H9 (cell line): Measurements from ENCODE around the gene TYW3. TPM values are rescaled to one million over a fixed set of nuclear protein-coding genes. Genes with fewer than 3 reads are reported as not detected.

ENCODE experiments used
- DNase-seq: peaks from one replicate; pipeline ENCODE4 v3.0.0-alpha.2; 2017
- H2AFZ ChIP-seq: one replicate; pipeline ENCODE4 v1.6.1; 2013; ENCODE audit warnings: mild to moderate bottlenecking, low read length, control low read depth, moderate library complexity
- H2AK5ac ChIP-seq: 2 replicates; pipeline ENCODE4 v1.6.1; 2013; ENCODE audit warnings: low read length, control low read depth, mixed read lengths; ENCODE audit not compliant: insufficient read length
- H2BK120ac ChIP-seq: one replicate; pipeline ENCODE4 v1.6.1; 2013; ENCODE audit warnings: low read depth, mild to moderate bottlenecking, low read length, control low read depth, inconsistent platforms; ENCODE audit not compliant: poor library complexity, severe bottlenecking
- H2BK12ac ChIP-seq: 2 replicates; pipeline ENCODE4 v1.6.1; 2013; ENCODE audit warnings: low read length, control low read depth, mixed read lengths, low read depth; ENCODE audit not compliant: insufficient read length
- H2BK15ac ChIP-seq: 2 replicates; pipeline ENCODE4 v1.6.1; 2013; ENCODE audit warnings: low read depth, low read length, control low read depth
- H2BK20ac ChIP-seq: one replicate; pipeline ENCODE4 v1.6.1; 2013; ENCODE audit warnings: low read depth, mild to moderate bottlenecking, low read length, control low read depth, inconsistent platforms; ENCODE audit not compliant: poor library complexity, severe bottlenecking
- H2BK5ac ChIP-seq: 2 replicates; pipeline ENCODE4 v1.6.1; 2013; ENCODE audit warnings: low read length, control low read depth, mixed read lengths; ENCODE audit not compliant: insufficient read length
- H3K14ac ChIP-seq: 2 replicates; pipeline ENCODE4 v1.6.1; 2013; ENCODE audit warnings: low read length, control low read depth; ENCODE audit not compliant: insufficient read depth
- H3K18ac ChIP-seq: 2 replicates; pipeline ENCODE4 v1.6.1; 2013; ENCODE audit warnings: low read depth, mild to moderate bottlenecking, mixed read lengths, low read length, control low read depth; ENCODE audit not compliant: insufficient read length
- H3K23ac ChIP-seq: 2 replicates; pipeline ENCODE4 v1.6.1; 2013; ENCODE audit warnings: low read length, control low read depth, mixed read lengths, low read depth; ENCODE audit not compliant: insufficient read length
- H3K23me2 ChIP-seq: 2 replicates; pipeline ENCODE4 v1.6.1; 2013; ENCODE audit warnings: low read depth, mild to moderate bottlenecking, mixed read lengths, low read length, control low read depth; ENCODE audit not compliant: insufficient read length, poor library complexity, severe bottlenecking
- H3K27ac ChIP-seq: 2 replicates; pipeline ENCODE4 v1.5.1; 2013; ENCODE audit warnings: low read length, control low read depth, mixed read lengths, low read depth; ENCODE audit not compliant: insufficient read length
- H3K27me3 ChIP-seq: 2 replicates; pipeline ENCODE4 v1.6.1; 2013; ENCODE audit warnings: low read length, control low read depth, inconsistent platforms; ENCODE audit not compliant: insufficient read depth
- H3K4ac ChIP-seq: 2 replicates; pipeline ENCODE4 v1.6.1; 2013; ENCODE audit warnings: low read depth, mild to moderate bottlenecking, control low read depth, inconsistent platforms, low read length, moderate library complexity
- H3K4me1 ChIP-seq: 2 replicates; pipeline ENCODE4 v1.6.1; 2013; ENCODE audit warnings: low read length, control low read depth, inconsistent platforms; ENCODE audit not compliant: insufficient read depth
- H3K4me2 ChIP-seq: 2 replicates; pipeline ENCODE4 v1.6.1; 2013; ENCODE audit warnings: low read length, control low read depth, mixed read lengths; ENCODE audit not compliant: insufficient read length, insufficient read depth
- H3K56ac ChIP-seq: 2 replicates; pipeline ENCODE4 v1.6.1; 2013; ENCODE audit warnings: low read depth, mild to moderate bottlenecking, mixed read lengths, low read length, control low read depth; ENCODE audit not compliant: insufficient read length
- H3K79me1 ChIP-seq: 2 replicates; pipeline ENCODE4 v1.6.1; 2013; ENCODE audit warnings: low read depth, mild to moderate bottlenecking, moderate library complexity, low read length, control low read depth, inconsistent platforms; ENCODE audit not compliant: insufficient read depth, poor library complexity, severe bottlenecking
- H3K79me2 ChIP-seq: 2 replicates; pipeline ENCODE4 v1.6.1; 2013; ENCODE audit warnings: low read length, control low read depth, inconsistent platforms; ENCODE audit not compliant: insufficient read depth
- H3K9ac ChIP-seq: 2 replicates; pipeline ENCODE4 v1.6.1; 2013; ENCODE audit warnings: low read length, control low read depth, mixed read lengths; ENCODE audit not compliant: insufficient read length; ENCODE audit errors: extremely low read depth
- H3K9me3 ChIP-seq: one replicate; pipeline ENCODE4 v1.6.1; 2013; ENCODE audit warnings: low read depth, low read length, inconsistent platforms; ENCODE audit not compliant: control insufficient read depth
- H3T11ph ChIP-seq: one replicate; pipeline ENCODE4 v1.6.1; 2013; ENCODE audit warnings: mild to moderate bottlenecking, low read length, control low read depth, inconsistent platforms
- H4K20me1 ChIP-seq: one replicate; pipeline ENCODE4 v1.6.1; 2013; ENCODE audit not compliant: control insufficient read depth, insufficient read length, insufficient read depth
- H4K5ac ChIP-seq: 2 replicates; pipeline ENCODE4 v1.6.1; 2013; ENCODE audit warnings: low read depth, mild to moderate bottlenecking, mixed read lengths, low read length, control low read depth; ENCODE audit not compliant: insufficient read length
- H4K8ac ChIP-seq: replicated peaks from 2 replicates; pipeline ENCODE4 v1.6.1; 2013; ENCODE audit warnings: low read length, control low read depth, mixed read lengths, low read depth; ENCODE audit not compliant: insufficient read length
- H4K91ac ChIP-seq: 2 replicates; pipeline ENCODE4 v1.6.1; 2013; ENCODE audit warnings: low read depth, mild to moderate bottlenecking, moderate library complexity, mixed read lengths, low read length, control low read depth; ENCODE audit not compliant: insufficient read length
- H3K27ac Mint-ChIP-seq, 3 experiments: 2 replicates in 2 of 3; 3 replicates in 1 of 3; pipeline ENCODE4 v1.8.0; 2020 to 2021; ENCODE audit warnings: mixed read lengths in 3 of 3, mild to moderate bottlenecking in 1 of 3, moderate library complexity in 1 of 3
- H3K27me3 Mint-ChIP-seq: 2 replicates; pipeline ENCODE4 v1.8.0; 2021; ENCODE audit warnings: low read depth, mild to moderate bottlenecking, moderate library complexity, mixed read lengths
- H3K36me3 Mint-ChIP-seq, 3 experiments: 2 replicates in 2 of 3; 3 replicates in 1 of 3; pipeline ENCODE4 v1.8.0; 2020 to 2021; ENCODE audit warnings: low read depth in 3 of 3, mixed read lengths in 3 of 3; ENCODE audit not compliant: insufficient read depth in 1 of 3
- H3K4me1 Mint-ChIP-seq, 2 experiments: 2 replicates each; pipeline ENCODE4 v1.8.0; 2020; ENCODE audit warnings: mixed read lengths in 2 of 2
- H3K4me3 Mint-ChIP-seq, 2 experiments: 2 replicates in 1 of 2; 3 replicates in 1 of 2; pipeline ENCODE4 v1.8.0; 2020 to 2021; ENCODE audit warnings: mild to moderate bottlenecking in 2 of 2, mixed read lengths in 2 of 2, moderate library complexity in 1 of 2
- H3K9me3 Mint-ChIP-seq, 2 experiments: 2 replicates in 1 of 2; 3 replicates in 1 of 2; pipeline ENCODE4 v1.8.0; 2020; ENCODE audit warnings: mild to moderate bottlenecking in 2 of 2, mixed read lengths in 2 of 2, moderate library complexity in 1 of 2
- CTCF ChIP-seq: fragments of 200-600 bp; sonication (generic); conservative IDR thresholded peaks from 3 replicates; pipeline ENCODE4 v1.8.0; 2021; ENCODE audit warnings: antibody characterized with exemption, mild to moderate bottlenecking
- whole genome bisulfite sequencing: extraction: QIAGEN DNeasy Blood & Tissue Kit; methylation state at CpG from one replicate; pipeline ENCODE4 v1.1.7; 2013; ENCODE audit warnings: missing lambda C conversion rate, low lambda C conversion rate, mixed read lengths; ENCODE audit not compliant: insufficient read length; ENCODE audit errors: extremely low coverage; 5-methylcytosine and 5-hydroxymethylcytosine counted together
- total RNA-seq: library from RNA; stranded (reverse); gene quantifications from 2 replicates; pipeline ENCODE4 v1.2.1, GENCODE V29; 2021

Gene TYW3
- total RNA-seq, 1 experiment from 2014 or later, result 10.9 TPM

GRCh38 chr1:74773582-74773981 is 40.6 kb downstream of the TYW3 start:
- no peaks in the 10 kb centered on the region for H3K23me2 ChIP-seq
- H2AK5ac ChIP-seq, result no peak overlapping the region
- H4K8ac ChIP-seq, result no peak overlapping the region
- H2BK15ac ChIP-seq, result no peak overlapping the region
- TF ChIP-seq CTCF, result no peak
- H3K14ac ChIP-seq, result no peak overlapping the region
- H3K4me1 ChIP-seq, result no peaks in the 10 kb centered on the region
- H3K56ac ChIP-seq, result no peak overlapping the region
- no peak overlapping the region for H2AFZ ChIP-seq
- H3K79me1 ChIP-seq, result no peaks in the 10 kb centered on the region
- H4K91ac ChIP-seq, result no peak overlapping the region
- Mint-ChIP-seq H3K27me3 (no peaks in the 10 kb centered on the region), H3K36me3 (no peaks in the 10 kb centered on the region), H3K4me3 (no peak overlapping the region), H3K9me3 (no peaks in the 10 kb centered on the region), H3K27ac (no peak overlapping the region), H3K4me1 (no peaks in the 10 kb centered on the region)
- H3T11ph ChIP-seq, result no peak overlapping the region
- DNase-seq, result no peak
- H4K20me1 ChIP-seq, result no peaks in the 10 kb centered on the region
- no peaks in the 10 kb centered on the region for H3K9me3 ChIP-seq
- H3K9ac ChIP-seq, result no peak overlapping the region
- H3K4ac ChIP-seq, result no peak overlapping the region
- no peaks in the 10 kb centered on the region for H3K79me2 ChIP-seq
- H3K27me3 ChIP-seq, result no peaks in the 10 kb centered on the region
- H3K27ac ChIP-seq, result no peak overlapping the region
- no peak overlapping the region for H3K4me2 ChIP-seq
- WGBS, result no CpG with 5 or more reads among the region's 2 CpGs
- no peak overlapping the region for H2BK20ac ChIP-seq
- no peak overlapping the region for H3K23ac ChIP-seq
- no peak overlapping the region for H2BK12ac ChIP-seq
- no peak overlapping the region for H2BK120ac ChIP-seq
- H2BK5ac ChIP-seq, result no peak overlapping the region
- no peak overlapping the region for H4K5ac ChIP-seq
- H3K18ac ChIP-seq, result no peak overlapping the region
